GM19468 (cell line): Measurements from ENCODE around the gene TMEM256.

Source experiments
- ATAC-seq: cut with Tn5 transposase; IDR thresholded peaks from one replicate; pipeline ENCODE4 v1.9.1; 2021; ENCODE audit warnings: mild to moderate bottlenecking, moderate library complexity, moderate number of reproducible peaks; ENCODE audit not compliant: unreplicated experiment; ENCODE audit errors: extremely low read depth

TMEM256 gene

DNA sequence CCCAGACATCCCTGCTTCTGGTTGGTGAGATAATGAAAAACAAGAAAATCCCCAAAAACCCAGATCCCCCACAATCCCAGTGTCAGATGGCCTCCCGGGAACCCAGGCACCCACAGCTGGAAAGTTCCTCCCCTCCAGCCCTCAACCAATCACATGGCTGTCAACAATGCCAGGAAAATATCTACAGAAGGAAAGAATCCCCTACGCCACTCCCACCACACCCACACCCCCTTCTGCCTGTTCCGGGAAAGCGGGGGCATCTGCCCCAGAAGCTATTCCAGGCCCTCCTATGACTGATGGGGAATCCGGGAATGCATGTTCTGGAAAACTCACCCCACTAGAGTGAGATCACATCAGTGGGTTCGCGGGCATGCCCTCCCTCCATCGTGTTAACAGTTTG, 47.1 kb downstream of the TMEM256 start:
- no peak for ATAC-seq

DNA sequence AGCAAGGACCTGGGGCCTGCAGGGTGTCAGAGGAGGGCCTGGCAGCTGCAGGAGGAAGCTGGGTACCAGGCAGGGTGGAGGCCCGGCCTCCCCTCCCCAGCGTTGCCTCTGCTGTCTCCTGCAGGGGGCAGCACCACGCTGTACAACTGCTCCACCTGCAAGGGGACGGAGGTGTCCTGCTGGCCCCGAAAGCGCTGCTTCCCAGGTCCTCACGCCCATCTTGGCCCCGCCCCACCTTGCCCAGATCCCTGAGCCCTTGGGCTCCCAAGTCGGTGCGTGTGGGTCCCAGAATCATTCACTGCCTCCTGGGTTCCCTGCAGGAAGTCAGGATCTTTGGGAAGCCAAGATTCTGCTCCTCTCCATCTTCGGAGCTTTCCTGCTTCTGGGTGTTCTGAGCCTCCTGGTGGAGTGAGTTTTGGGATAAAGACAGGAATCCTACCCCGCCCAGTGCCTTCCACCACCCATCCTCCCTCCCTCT, 47.8 kb downstream of the TMEM256 start:
- ATAC-seq, result no peak

DNA sequence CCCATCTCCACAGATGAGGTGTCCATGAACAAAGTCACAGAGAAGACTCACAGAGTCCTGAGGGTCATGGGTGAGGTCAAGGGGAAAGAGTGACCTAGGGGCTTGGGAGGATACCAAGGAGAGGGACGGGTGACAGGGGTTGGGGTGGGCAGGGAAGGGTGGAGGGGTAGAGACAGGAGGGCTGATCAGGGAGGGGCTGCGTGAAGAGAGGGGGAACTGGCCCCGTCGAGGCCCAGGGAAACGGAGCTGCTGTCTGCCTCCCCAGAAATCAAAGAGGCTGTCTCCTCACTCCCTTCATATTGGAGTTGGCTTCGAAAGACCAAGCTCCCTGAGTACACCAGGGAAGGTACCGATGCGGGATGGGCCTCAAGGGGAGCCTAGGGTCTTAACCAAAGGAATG, 48.3 kb downstream of the TMEM256 start:
- ATAC-seq, result no peak

DNA sequence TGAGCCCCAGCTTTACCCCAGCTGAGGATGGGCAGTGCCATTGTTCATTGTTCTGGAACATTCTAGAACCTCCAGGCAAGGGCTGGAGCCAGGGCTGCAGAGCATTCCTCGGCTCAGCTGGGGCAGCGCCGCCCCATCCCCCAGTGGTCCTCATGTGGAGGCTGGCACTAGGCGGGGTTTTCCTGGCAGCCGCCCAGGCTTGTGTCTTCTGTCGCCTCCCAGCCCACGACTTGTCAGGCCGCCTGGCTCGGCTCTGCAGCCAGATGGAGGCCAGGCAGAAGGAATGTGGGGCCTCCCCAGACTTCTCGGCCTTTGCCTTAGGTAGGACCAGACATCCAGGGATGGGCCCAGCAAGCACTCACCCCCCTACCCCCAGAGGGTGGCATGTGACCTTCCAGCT, 48.8 kb downstream of the TMEM256 start, which contains the start of gene TMEM95:
Gene TMEM95, plus strand, starts transcription at position 104 of the 400 bp plus-strand sequence. Its CDS starts 49 bp downstream, at position 153.
- ATAC-seq, result no peak

DNA sequence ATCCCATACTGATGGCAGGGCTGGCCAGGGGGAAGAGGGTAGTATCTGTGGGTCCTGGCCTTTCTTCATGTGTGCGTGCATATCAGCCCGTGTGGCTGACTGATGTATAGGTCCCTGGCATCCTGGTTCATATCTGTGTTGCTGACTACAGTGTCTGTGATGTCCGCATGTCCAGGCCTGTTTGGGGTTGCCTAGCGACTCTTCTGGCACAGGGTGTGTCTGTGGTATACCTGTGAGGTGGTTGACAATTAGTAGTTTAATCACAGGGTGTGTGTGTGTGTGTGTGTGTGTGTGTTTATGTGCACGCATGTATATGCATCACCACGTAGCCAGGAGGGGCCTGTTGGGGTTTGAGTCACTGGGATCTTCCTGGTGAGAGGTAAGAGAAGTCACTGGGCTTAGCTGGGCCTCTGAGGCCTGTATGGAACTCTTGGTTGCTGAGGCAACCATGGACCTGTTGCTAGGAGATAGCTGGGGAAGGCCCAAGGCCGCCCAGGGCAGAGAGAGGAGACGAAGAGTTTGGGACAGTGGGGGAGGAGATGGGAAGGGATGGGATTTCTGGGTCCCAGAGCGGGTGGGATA, 49.5 kb downstream of the TMEM256 start:
- no peak for ATAC-seq
